ENCODE data around the gene DAPK1. TPM values are rescaled to one million over a fixed set of nuclear protein-coding genes. Genes with fewer than 3 reads are reported as not detected.

Gene DAPK1
- polyA plus RNA-seq, 6 donors from 2014 or later = 0.13 to 0.79 (median 0.32) TPM; not detected in 1

DNA sequence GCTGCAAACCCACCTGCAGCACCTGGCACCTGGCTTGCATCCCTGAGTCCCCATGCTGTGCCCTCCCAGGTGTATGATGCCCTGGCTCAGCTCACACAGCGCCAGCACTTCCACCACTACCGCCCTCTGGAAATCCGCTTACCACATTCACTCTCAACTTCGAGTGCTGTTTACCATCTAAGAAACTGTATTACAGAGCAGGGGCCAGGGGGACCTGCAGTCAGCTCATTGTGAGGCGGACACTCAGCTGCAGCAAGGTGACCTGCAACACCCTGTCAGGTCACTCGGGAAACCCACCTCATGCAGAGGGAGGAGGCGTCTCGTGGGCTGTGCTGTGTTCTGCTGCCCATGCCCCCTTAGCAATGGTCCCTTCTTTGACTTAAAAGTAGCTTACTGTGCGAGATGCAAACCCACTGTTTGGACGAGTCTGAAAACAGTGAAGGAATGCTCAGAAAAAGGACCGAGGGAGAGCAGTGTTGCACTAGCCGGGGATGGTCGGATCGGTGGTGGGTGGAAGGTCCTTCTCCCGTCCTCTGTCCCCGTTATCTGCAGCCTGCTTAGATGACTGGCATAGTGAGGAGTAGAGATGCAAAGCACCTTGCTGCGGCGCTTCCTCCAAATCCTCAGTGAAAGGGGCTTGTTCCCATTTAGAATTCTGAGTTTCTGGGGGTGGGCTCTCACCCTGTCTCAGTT, 173.1 kb downstream of the DAPK1 start:
- H3K36me3 Mint-ChIP-seq = no peaks in the 10 kb centered on the region
- H3K4me3 Mint-ChIP-seq = no peak overlapping the region

DNA sequence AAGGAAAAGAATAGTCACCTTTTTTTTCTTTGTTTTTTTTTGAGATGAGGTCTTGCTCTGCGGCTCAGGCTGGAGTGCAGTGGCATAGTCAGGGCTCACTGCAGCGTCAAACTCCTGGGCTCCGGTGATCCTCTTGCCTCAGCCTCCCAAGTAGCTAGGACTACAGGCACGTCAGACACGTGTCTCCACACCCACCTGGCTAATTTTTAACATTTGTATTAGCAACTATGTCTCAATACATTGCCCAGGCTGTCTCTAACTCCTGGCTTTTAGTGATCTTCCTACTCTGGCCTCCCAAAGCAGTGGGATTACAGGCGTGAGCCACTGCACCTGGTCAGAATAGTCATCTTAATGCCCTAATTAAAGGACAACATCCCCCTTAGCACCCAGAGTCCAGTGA, 173.8 kb downstream of the DAPK1 start:
- DNase-seq = no peak
- no peaks in the 10 kb centered on the region for H3K4me1 Mint-ChIP-seq
- H3K27ac Mint-ChIP-seq = no peak overlapping the region
- H3K36me3 Mint-ChIP-seq = no peaks in the 10 kb centered on the region
- H3K27me3 Mint-ChIP-seq = peaks cover 0 to 5% (median 0%) of the 10 kb centered on the region in 3 donors
- no peak for ATAC-seq (ENCODE audit: low read depth in 2 of 2)
- H3K4me3 Mint-ChIP-seq = no peak overlapping the region
- peaks cover 0 to 10% (median 7%) of the 10 kb centered on the region in 7 donors for H3K9me3 Mint-ChIP-seq

More for the DNA sequence above, 173.1 kb downstream of the DAPK1 start:
- H3K27me3 Mint-ChIP-seq = peaks cover 0 to 5% (median 0%) of the 10 kb centered on the region in 3 donors
- peaks cover 0 to 11% (median 7%) of the 10 kb centered on the region in 7 donors for H3K9me3 Mint-ChIP-seq
- ATAC-seq (ENCODE audit: low read depth in 2 of 2) (no peak), DNase-seq (no peak)
- no peak overlapping the region for H3K27ac Mint-ChIP-seq
- no peaks in the 10 kb centered on the region for H3K4me1 Mint-ChIP-seq

- DNase-seq (no peak), ATAC-seq (ENCODE audit: low read depth in 2 of 2) (no peak)
- Mint-ChIP-seq H3K4me3 (no peak overlapping the region), H3K36me3 (no peaks in the 10 kb centered on the region), H3K27ac (no peak overlapping the region), H3K4me1 (no peaks in the 10 kb centered on the region), H3K27me3 (peaks cover 0 to 5% (median 0%) of the 10 kb centered on the region in 3 donors), H3K9me3 (peaks cover 0 to 7% (median 3%) of the 10 kb centered on the region in 7 donors)
Measured at GRCh38 chr9:87671925-87672324, 174.3 kb downstream of the DAPK1 start.

- ATAC-seq (ENCODE audit: low read depth in 2 of 2) = no peak
- H3K36me3 Mint-ChIP-seq = no peaks in the 10 kb centered on the region
- peaks cover 0 to 2% (median 0%) of the 10 kb centered on the region in 7 donors for H3K9me3 Mint-ChIP-seq
- peaks cover 0 to 5% (median 0%) of the 10 kb centered on the region in 3 donors for H3K27me3 Mint-ChIP-seq
- no peaks in the 10 kb centered on the region for H3K4me1 Mint-ChIP-seq
- H3K27ac Mint-ChIP-seq = peak overlapping the region in 1 of 6 donors; percentile 82
- DNase-seq = no peak
- no peak overlapping the region for H3K4me3 Mint-ChIP-seq
Measured at GRCh38 chr9:87672586-87672985, 174.9 kb downstream of the DAPK1 start.

- DNase-seq = no peak
- H3K27ac Mint-ChIP-seq = no peak overlapping the region
- H3K27me3 Mint-ChIP-seq = peaks cover 0 to 5% (median 0%) of the 10 kb centered on the region in 3 donors
- H3K9me3 Mint-ChIP-seq = peaks cover 0 to 2% (median 0%) of the 10 kb centered on the region in 7 donors
- H3K4me1 Mint-ChIP-seq = no peaks in the 10 kb centered on the region
- no peaks in the 10 kb centered on the region for H3K36me3 Mint-ChIP-seq
- H3K4me3 Mint-ChIP-seq = no peak overlapping the region
- ATAC-seq (ENCODE audit: low read depth in 2 of 2) = no peak
Measured at GRCh38 chr9:87673446-87674120, 175.9 kb downstream of the DAPK1 start.

DNA sequence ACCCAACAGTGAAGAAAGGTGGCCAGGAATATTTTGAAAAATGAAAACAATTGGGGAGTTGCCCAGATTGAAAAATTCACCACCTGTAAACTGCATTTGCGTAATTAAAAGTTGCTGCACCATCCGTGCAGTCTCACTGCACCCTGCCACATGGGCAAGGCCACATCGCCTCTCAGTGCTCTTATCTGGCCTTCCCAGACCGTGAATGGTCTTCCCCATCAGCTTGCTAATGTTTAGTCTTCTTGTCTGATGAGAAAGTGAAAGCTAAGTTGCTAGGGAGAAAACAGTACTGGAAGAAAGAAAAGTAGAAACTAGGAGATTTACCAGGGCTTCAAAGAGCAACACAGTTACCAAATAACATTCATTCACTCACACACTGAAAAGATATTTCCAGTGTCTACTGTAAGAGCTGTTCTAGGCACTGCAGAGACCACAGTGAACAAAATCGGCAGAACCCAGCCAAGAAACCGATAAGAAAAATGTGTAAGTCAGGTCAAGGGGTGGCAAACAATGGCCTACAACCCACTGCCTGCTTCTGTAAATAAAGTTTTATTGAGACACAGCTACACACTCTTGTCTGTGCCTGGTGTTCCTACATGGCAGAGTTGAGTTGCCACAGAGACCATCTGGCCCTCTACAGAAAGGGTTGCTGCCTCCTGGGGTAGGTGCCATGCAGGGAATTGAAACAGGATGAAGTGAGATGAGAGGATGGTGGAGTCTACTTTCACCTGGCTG, 177.1 kb downstream of the DAPK1 start:
- ATAC-seq (ENCODE audit: low read depth in 2 of 2) = no peak
- Mint-ChIP-seq H3K9me3 (no peaks in the 10 kb centered on the region), H3K36me3 (no peaks in the 10 kb centered on the region), H3K27ac (no peak overlapping the region), H3K4me1 (no peaks in the 10 kb centered on the region), H3K27me3 (peaks cover 0 to 5% (median 0%) of the 10 kb centered on the region in 3 donors), H3K4me3 (no peak overlapping the region)
- no peak for DNase-seq

- no peak for DNase-seq
- H3K27me3 Mint-ChIP-seq = peaks cover 0 to 5% (median 0%) of the 10 kb centered on the region in 3 donors
Measured at GRCh38 chr9:87675906-87676515, 178.3 kb downstream of the DAPK1 start.

DNA sequence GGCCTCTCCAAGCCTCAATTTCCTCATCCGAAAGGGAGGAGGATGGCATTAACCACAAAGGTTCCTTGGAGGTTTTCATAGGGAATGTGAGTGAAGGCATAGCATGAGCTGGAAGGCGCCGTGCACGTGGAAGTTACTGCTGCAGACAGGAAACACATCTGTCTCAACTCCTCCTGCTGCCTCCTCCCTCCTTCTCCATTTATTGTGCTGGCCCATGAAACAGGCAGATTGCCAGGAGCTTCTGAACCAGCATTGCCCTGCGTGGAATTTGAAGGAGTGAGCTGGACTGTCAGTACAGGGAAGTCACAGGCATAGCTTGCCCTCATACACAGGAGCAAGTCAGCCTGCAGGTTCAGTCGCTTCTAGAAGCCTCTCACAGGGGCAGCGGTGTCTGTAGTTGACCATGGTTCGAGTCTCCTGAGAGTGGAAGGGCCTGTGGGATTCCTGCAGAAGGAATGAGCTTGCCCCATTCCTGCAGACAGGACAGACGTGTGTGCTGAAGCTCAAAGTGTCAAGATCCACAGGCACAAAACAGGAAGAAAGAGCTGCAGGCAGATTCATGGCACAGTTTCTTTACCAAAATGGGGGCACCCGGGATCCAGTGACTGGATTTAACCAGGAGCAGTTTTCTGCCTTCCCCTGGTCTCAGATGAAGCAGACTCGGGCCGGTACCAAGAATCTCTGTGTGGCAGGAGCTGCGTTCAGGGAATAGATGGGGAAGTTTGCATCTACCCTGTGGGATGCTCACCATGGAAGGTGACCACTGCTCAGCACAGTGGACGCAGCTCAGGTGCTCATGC, 179.5 kb downstream of the DAPK1 start:
- no peak overlapping the region for H3K27ac Mint-ChIP-seq
- no peaks in the 10 kb centered on the region for H3K36me3 Mint-ChIP-seq
- no peaks in the 10 kb centered on the region for H3K4me1 Mint-ChIP-seq
- H3K9me3 Mint-ChIP-seq = no peaks in the 10 kb centered on the region
- no peak for ATAC-seq (ENCODE audit: low read depth in 2 of 2)
- DNase-seq = no peak
- H3K4me3 Mint-ChIP-seq = peak overlapping the region in 1 of 8 donors; percentile 57
- H3K27me3 Mint-ChIP-seq = peaks cover 0 to 5% (median 0%) of the 10 kb centered on the region in 3 donors

More at GRCh38 chr9:87675906-87676515, 178.3 kb downstream of the DAPK1 start:
- Mint-ChIP-seq H3K9me3 (no peaks in the 10 kb centered on the region), H3K4me3 (no peak overlapping the region), H3K4me1 (no peaks in the 10 kb centered on the region), H3K27ac (peak overlapping the region in 1 of 6 donors; percentile 15), H3K36me3 (no peaks in the 10 kb centered on the region)
- no peak for ATAC-seq (ENCODE audit: low read depth in 2 of 2)

DNA sequence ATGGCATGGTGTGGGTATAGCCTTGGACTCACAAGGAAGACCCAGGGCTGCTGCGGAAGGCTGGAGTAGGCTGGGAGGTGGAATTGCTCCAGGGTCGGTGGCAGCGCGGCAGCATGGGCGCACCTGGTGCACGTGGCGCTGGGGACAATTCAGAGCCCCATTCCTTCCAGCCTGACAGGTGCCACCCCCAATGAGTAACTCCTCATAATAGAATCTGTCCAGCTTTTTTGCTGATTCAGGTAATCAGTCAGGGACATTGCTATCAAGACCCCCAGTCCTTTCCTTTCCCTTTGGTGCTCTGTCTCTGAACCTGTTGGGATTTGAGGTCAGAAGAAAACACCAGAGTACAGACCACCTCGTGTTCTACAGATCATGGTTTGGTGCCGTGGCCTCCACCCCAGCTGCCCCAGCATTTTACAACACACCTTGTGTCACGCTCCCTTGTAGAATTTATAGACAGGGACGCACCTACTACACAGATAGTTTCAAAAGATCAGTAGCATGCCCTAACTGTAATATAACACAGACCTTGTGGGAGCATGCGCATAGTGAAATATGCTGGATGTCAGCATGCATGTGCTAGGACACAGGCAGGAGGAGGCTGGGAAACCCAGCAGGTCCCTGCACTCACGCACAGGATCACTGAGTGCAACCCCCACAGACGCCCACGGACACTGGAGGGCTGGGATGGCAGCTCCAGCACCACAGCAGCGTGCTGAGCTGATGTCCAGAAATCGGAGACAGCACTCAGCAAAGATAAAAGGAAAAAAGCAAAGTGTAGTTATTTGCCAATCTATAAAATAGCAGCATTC, 180.3 kb downstream of the DAPK1 start:
- peak overlapping the region in 1 of 8 donors; percentile 57 for H3K4me3 Mint-ChIP-seq
- H3K4me1 Mint-ChIP-seq = no peaks in the 10 kb centered on the region
- peak overlapping the region in 2 of 6 donors; percentile 48 to 64 for H3K27ac Mint-ChIP-seq
- ATAC-seq (ENCODE audit: low read depth in 2 of 2) = no peak
- H3K27me3 Mint-ChIP-seq = peaks cover 0 to 5% (median 0%) of the 10 kb centered on the region in 3 donors
- no peaks in the 10 kb centered on the region for H3K9me3 Mint-ChIP-seq
- no peak for DNase-seq
- H3K36me3 Mint-ChIP-seq = no peaks in the 10 kb centered on the region

- Mint-ChIP-seq H3K27me3 (peaks cover 0 to 5% (median 0%) of the 10 kb centered on the region in 3 donors), H3K9me3 (no peaks in the 10 kb centered on the region), H3K4me1 (no peaks in the 10 kb centered on the region), H3K4me3 (no peak overlapping the region), H3K36me3 (no peaks in the 10 kb centered on the region), H3K27ac (no peak overlapping the region)
- DNase-seq (no peak), ATAC-seq (ENCODE audit: low read depth in 2 of 2) (no peak)
Measured at GRCh38 chr9:87678650-87679355, 181.1 kb downstream of the DAPK1 start.

DNA sequence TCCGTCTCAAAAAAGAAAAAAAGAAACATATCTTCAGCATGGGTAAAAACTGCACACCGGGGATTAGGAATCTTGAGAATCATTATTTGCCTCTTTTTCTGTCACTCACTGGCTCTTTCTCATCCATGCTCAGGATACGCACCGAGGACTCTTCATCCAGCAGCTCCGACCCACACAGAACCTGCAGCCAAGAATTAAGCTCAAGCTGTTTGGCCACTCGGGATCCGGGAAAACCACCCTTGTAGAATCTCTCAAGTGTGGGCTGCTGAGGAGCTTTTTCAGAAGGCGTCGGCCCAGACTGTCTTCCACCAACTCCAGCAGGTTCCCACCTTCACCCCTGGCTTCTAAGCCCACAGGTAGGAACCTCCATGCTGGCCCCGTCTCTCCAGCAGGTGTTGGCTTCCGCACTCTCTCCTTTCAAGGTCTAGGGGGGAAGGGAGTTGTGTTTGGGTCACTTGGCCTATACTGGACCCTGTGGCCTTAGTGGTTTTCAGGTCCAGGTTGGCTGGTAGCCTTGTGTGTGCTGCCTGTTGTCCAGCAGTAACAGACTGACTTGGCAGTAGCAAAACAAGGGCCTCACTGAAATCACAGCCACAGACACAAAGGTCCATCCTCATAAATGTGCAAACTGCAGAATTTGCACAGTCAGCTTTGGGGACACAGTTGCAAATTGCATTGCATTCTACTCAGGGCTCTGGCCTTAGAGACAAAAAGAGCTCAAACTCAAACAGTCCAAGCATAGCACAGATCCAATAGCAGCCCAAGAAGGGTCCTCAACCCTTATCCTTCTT, 183.8 kb downstream of the DAPK1 start:
- Mint-ChIP-seq H3K4me1 (peaks cover 8 to 10% (median 9%) of the 10 kb centered on the region in 3 donors), H3K36me3 (no peaks in the 10 kb centered on the region), H3K4me3 (peak overlapping the region in 1 of 8 donors; percentile 12), H3K27me3 (no peaks in the 10 kb centered on the region), H3K9me3 (no peaks in the 10 kb centered on the region), H3K27ac (no peak overlapping the region)
- DNase-seq = no peak
- no peak for ATAC-seq (ENCODE audit: low read depth in 2 of 2)
